ENCODE data around the gene KCNG2. TPM values are rescaled to one million over a fixed set of nuclear protein-coding genes. Genes with fewer than 3 reads are reported as not detected.

Gene KCNG2
- total and polyA plus RNA-seq, 2 of the 8 experiments (the other 6 are each of a cell fraction or from before 2014, with no cell fraction given), result 0.19 to 0.74 TPM

DNA sequence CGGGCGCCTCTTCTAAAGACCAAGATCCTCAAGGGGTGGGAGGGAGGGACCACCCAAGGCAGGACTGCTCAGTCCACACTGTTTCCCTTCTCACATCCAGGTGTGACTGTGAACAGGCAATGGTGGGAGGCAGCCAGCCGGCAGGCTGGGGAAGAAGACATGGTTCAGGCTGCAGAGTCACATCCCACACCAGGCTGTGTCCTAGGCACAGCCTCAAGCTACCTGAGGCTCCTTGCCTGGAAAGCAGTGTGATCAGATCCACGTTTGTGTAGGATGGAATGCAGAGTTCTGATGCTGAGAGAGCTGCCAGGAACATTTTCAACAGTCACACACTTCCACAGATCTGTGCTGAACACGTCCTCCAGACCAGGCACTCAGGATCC, 137.4 kb downstream of the KCNG2 start (continued):
- no peak for TF ChIP-seq RAD21 (IDR thresholded peaks at IDR 0.05 in 1 of 2, conservative IDR thresholded peaks at IDR 0.05 in 1 of 2; ENCODE audit: low read depth in 2 of 2, low read length in 2 of 2)

Measured in H1 (cell line).